Smooth muscle cell (in vitro differentiated cells): ENCODE data around the gene RALGDS. TPM values are rescaled to one million over a fixed set of nuclear protein-coding genes. Genes with fewer than 3 reads are reported as not detected.

ENCODE experiments used
- DNase-seq: peaks from one replicate; lab custom pipeline; 2025; ENCODE audit not compliant: unreplicated experiment; lab: John Stamatoyannopoulos, UW
- H2AFZ ChIP-seq: fragments of 200-600 bp; sonication (generic); 2 replicates; pipeline ENCODE4 v1.6.0; 2016; ENCODE audit warnings: antibody characterized with exemption, low read depth, mild to moderate bottlenecking
- H3F3A ChIP-seq: fragments of 200-600 bp; sonication (generic); 2 replicates; pipeline ENCODE4 v1.6.0; 2017; ENCODE audit warnings: antibody characterized with exemption, low read depth
- H3K27ac ChIP-seq: fragments of 200-600 bp; sonication (generic); 2 replicates; pipeline ENCODE4 v1.5.1; 2016; ENCODE audit warnings: low read depth, mild to moderate bottlenecking
- H3K27me3 ChIP-seq: fragments of 200-600 bp; sonication (generic); 2 replicates; pipeline ENCODE4 v1.6.1; 2016; ENCODE audit warnings: low read depth, mild to moderate bottlenecking
- H3K36me3 ChIP-seq: fragments of 200-600 bp; sonication (generic); 2 replicates; pipeline ENCODE4 v1.5.1; 2016; ENCODE audit warnings: low read depth
- H3K4me1 ChIP-seq: fragments of 200-600 bp; sonication (generic); 2 replicates; pipeline ENCODE4 v1.5.1; 2016; ENCODE audit warnings: low read depth
- H3K4me2 ChIP-seq: fragments of 200-600 bp; sonication (generic); 2 replicates; pipeline ENCODE4 v1.6.0; 2016; ENCODE audit warnings: mild to moderate bottlenecking
- H3K4me3 ChIP-seq: fragments of 200-600 bp; sonication (generic); 2 replicates; pipeline ENCODE4 v1.5.1; 2016; ENCODE audit warnings: mild to moderate bottlenecking
- H3K79me2 ChIP-seq: fragments of 200-600 bp; sonication (generic); 2 replicates; pipeline ENCODE4 v1.6.0; 2016; ENCODE audit warnings: low read depth, mild to moderate bottlenecking
- H3K9ac ChIP-seq: fragments of 200-600 bp; sonication (generic); 2 replicates; pipeline ENCODE4 v1.6.0; 2016; ENCODE audit warnings: low read depth
- H3K9me3 ChIP-seq: fragments of 200-600 bp; sonication (generic); replicated peaks from 2 replicates; pipeline ENCODE4 v1.5.1; 2016; ENCODE audit warnings: low read depth
- H4K20me1 ChIP-seq: fragments of 200-600 bp; sonication (generic); 2 replicates; pipeline ENCODE4 v1.6.0; 2016; ENCODE audit warnings: low read depth
- CTCF ChIP-seq: fragments of 200-600 bp; sonication (generic); IDR thresholded peaks from 2 replicates; pipeline ENCODE4 v1.5.1; 2017; ENCODE audit warnings: borderline replicate concordance, mild to moderate bottlenecking, antibody characterized with exemption; ENCODE audit not compliant: insufficient read depth, poor library complexity, severe bottlenecking
- WGBS: methylation state at CpG from one replicate; pipeline ENCODE4 v1.1.7; 2016; ENCODE audit warnings: low lambda C conversion rate; 5-methylcytosine and 5-hydroxymethylcytosine counted together
- polyA plus RNA-seq: library from polyadenylated mRNA; unstranded; fragments of >200 nt; fragmentation: Nextera tagmentation; extraction: Ambion mirVana; gene quantifications from 2 replicates; pipeline ENCODE4 v1.2.1, GENCODE V29; 2016
- total RNA-seq: library from RNA; depleted of rRNA; stranded (reverse); fragments of >200 nt; gene quantifications from 2 replicates; pipeline ENCODE4 v1.2.3, GENCODE V29; 2014

The RALGDS gene
- total and polyA plus RNA-seq, 2 experiments from 2014 or later, result 27.8 to 37.7 TPM

- 38% methylated on average over 6 of the region's 6 CpGs for WGBS
- H3K27me3 ChIP-seq, result no peaks in the 10 kb centered on the region
- DNase-seq, result peak; percentile 29
Observed at GRCh38 chr9:133168432-133168831, 47.4 kb upstream of the RALGDS start.

GRCh38 chr9:133167769-133168168 is 46.7 kb upstream of the RALGDS start:
- Histone ChIP-seq H3F3A (peaks cover 10% of the 10 kb centered on the region), H3K27me3 (no peaks in the 10 kb centered on the region), H3K27ac (peak overlapping the region; percentile 66), H3K79me2 (no peaks in the 10 kb centered on the region), H3K9me3 (no peaks in the 10 kb centered on the region), H2AFZ (no peak overlapping the region), H3K4me1 (no peaks in the 10 kb centered on the region), H3K4me3 (no peak overlapping the region), H3K9ac (no peak overlapping the region), H3K36me3 (no peaks in the 10 kb centered on the region), H3K4me2 (peak overlapping the region; percentile 35), H4K20me1 (no peaks in the 10 kb centered on the region)
- DNase-seq, result no peak
- 90% methylated on average over 3 of the region's 3 CpGs for WGBS
- TF ChIP-seq CTCF, result no peak

More at GRCh38 chr9:133168432-133168831, 47.4 kb upstream of the RALGDS start:
- Histone ChIP-seq H4K20me1 (no peaks in the 10 kb centered on the region), H2AFZ (no peak overlapping the region), H3K9ac (no peak overlapping the region), H3K4me3 (no peak overlapping the region), H3K4me1 (no peaks in the 10 kb centered on the region), H3K4me2 (no peak overlapping the region), H3K9me3 (no peaks in the 10 kb centered on the region), H3K36me3 (no peaks in the 10 kb centered on the region), H3K27ac (peak overlapping the region; percentile 66), H3K79me2 (no peaks in the 10 kb centered on the region), H3F3A (peaks cover 10% of the 10 kb centered on the region)
- no peak for TF ChIP-seq CTCF

- Histone ChIP-seq H2AFZ (no peak overlapping the region), H4K20me1 (no peaks in the 10 kb centered on the region), H3F3A (peaks cover 10% of the 10 kb centered on the region), H3K9ac (no peak overlapping the region), H3K27ac (no peak overlapping the region), H3K79me2 (no peaks in the 10 kb centered on the region), H3K9me3 (no peaks in the 10 kb centered on the region), H3K27me3 (no peaks in the 10 kb centered on the region), H3K4me2 (no peak overlapping the region), H3K4me3 (no peak overlapping the region), H3K4me1 (no peaks in the 10 kb centered on the region), H3K36me3 (no peaks in the 10 kb centered on the region)
- no peak for DNase-seq
- WGBS, result 79% methylated on average over 3 of the region's 3 CpGs
- TF ChIP-seq CTCF, result no peak
Observed at GRCh38 chr9:133167096-133167730, 46.2 kb upstream of the RALGDS start.

GRCh38 chr9:133166392-133166791 is 45.4 kb upstream of the RALGDS start:
- peaks cover 4% of the 10 kb centered on the region for H4K20me1 ChIP-seq
- WGBS, result 93% methylated on average over 17 of the region's 17 CpGs
- H2AFZ ChIP-seq, result no peak overlapping the region
- no peak for TF ChIP-seq CTCF
- H3K4me3 ChIP-seq, result no peak overlapping the region
- H3K36me3 ChIP-seq, result no peaks in the 10 kb centered on the region
- H3K9me3 ChIP-seq, result no peaks in the 10 kb centered on the region
- no peaks in the 10 kb centered on the region for H3K79me2 ChIP-seq
- no peak for DNase-seq
- H3K4me1 ChIP-seq, result no peaks in the 10 kb centered on the region
- no peaks in the 10 kb centered on the region for H3K27me3 ChIP-seq
- no peak overlapping the region for H3K27ac ChIP-seq
- H3F3A ChIP-seq, result peaks cover 10% of the 10 kb centered on the region
- H3K4me2 ChIP-seq, result no peak overlapping the region
- no peak overlapping the region for H3K9ac ChIP-seq
